ENCODE results near the gene CYP39A1.

GRCh38 chr6:46637933-46638332 is 14.7 kb downstream of the CYP39A1 start:
- no peak for TF ChIP-seq CTCF (IDR thresholded peaks at IDR 0.05)
- no peak for TF ChIP-seq POLR2A (IDR thresholded peaks at IDR 0.05)
- no peak for TF ChIP-seq EP300 (IDR thresholded peaks at IDR 0.05)
